ENCODE measurements around the gene ADAMTSL1. TPM values are rescaled to one million over a fixed set of nuclear protein-coding genes. Genes with fewer than 3 reads are reported as not detected.

Gene ADAMTSL1
- total RNA-seq, 1 experiment from 2014 or later = 0.94 TPM

DNA sequence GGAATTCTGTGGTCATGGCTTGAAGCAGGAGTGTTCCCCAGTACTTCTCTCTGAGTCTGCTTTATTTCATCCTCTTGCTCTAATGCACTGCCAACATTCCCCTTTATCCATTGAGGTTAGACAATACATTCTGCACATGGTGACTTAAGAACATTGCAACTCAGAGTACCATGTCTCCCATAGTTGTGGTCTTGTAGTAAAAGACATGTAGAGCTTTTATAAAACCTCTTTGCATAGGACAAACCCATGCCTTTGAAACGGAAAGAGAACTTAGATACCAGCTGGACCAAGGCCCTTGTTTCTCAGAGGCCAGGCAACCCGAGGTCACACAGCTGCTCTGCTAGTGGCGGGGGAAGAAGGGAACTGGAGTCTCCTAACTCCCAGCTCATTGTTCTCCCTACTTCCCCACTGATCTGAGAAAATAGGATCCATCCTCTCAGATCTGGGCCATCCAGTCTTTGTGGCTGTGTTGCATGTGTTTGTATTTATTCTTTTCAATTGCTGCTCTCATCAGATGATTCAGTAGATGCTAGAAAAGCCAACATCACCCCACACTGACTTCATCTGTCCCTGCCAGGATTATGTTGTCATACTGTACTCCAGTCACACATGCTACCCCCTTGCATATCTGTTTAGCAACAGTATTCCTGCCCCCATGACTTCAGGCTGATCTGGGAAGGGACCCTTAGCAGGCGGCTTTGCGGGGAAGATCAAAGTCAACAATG is 322.2 kb downstream of the ADAMTSL1 start:
- no peak overlapping the region for H3K27ac Mint-ChIP-seq

DNA sequence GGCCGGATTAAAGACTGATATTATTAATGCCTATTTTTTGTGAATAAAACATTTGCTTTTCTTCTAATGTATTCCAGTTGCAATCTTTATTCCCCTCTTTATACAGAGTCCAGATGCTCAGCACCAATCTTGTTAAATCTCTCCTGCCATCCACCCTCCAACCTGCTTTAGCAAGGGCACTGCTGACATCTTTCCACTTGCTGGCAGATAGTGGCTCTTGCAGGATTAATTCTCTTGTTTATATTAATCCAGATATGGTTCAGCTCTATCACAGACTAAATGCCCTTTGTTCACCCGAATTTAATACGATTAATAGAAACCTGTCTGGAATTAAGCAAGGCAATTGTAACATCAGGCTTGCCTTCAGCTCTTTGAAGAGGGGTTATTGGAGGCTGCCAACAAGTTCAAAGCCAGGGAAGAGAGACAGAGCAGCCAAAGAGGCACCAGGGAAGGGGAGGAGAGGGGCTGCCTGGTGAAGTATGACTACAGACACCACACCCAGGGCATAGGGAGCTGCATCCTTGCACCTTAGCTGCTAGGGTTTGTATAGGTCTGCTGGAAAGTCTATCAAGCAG is 322.8 kb downstream of the ADAMTSL1 start:
- H3K4me1 Mint-ChIP-seq = peaks cover 10% of the 10 kb centered on the region
- H3K27me3 Mint-ChIP-seq (ENCODE audit: low read depth) = no peaks in the 10 kb centered on the region
- H3K27ac Mint-ChIP-seq = no peak overlapping the region
- peaks cover 6% of the 10 kb centered on the region for H3K9me3 Mint-ChIP-seq
- TF ChIP-seq GTF2I (CRISPR knock-in tag; conservative IDR thresholded peaks at IDR 0.05) = no peak
- TF ChIP-seq CREM (CRISPR knock-in tag; IDR thresholded peaks at IDR 0.05) = no peak
- TF ChIP-seq, protein P1, sequence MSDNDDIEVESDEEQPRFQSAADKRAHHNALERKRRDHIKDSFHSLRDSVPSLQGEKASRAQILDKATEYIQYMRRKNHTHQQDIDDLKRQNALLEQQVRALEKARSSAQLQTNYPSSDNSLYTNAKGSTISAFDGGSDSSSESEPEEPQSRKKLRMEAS (CRISPR knock-in tag; IDR thresholded peaks at IDR 0.05) = no peak
- no peak for DNase-seq (ENCODE audit: low spot score)
- ChIA-PET POLR2A (no interaction called here), CTCF (no interaction called here)
- no peak overlapping the region for H3K4me3 Mint-ChIP-seq
- ATAC-seq = no peak
- H3K36me3 Mint-ChIP-seq = no peaks in the 10 kb centered on the region

More for the DNA sequence above, 322.2 kb downstream of the ADAMTSL1 start:
- no peaks in the 10 kb centered on the region for H3K27me3 Mint-ChIP-seq (ENCODE audit: low read depth)
- ATAC-seq = no peak
- no peaks in the 10 kb centered on the region for H3K9me3 Mint-ChIP-seq
- no peak for DNase-seq (ENCODE audit: low spot score)
- CTCF ChIA-PET = interaction anchor here (0.5 kb wide), 1 partner anchor 541 kb away, joined by 3 read pairs; no protein-coding TSS in a partner anchor
- H3K4me3 Mint-ChIP-seq = no peak overlapping the region
- TF ChIP-seq GTF2I (CRISPR knock-in tag; conservative IDR thresholded peaks at IDR 0.05) = no peak
- TF ChIP-seq ZNF396 (CRISPR knock-in tag; IDR thresholded peaks at IDR 0.05; ENCODE audit: borderline replicate concordance) = no peak
- TF ChIP-seq GABPB1 (CRISPR knock-in tag; IDR thresholded peaks at IDR 0.05) = no peak
- TF ChIP-seq NFYB (CRISPR knock-in tag; conservative IDR thresholded peaks at IDR 0.05; ENCODE audit: low read depth) = no peak
- no peak for TF ChIP-seq TEAD1 (CRISPR knock-in tag; IDR thresholded peaks at IDR 0.05)
- no peak for TF ChIP-seq HMGA2 (CRISPR knock-in tag; IDR thresholded peaks at IDR 0.05)
- TF ChIP-seq ZNF263 (CRISPR knock-in tag; IDR thresholded peaks at IDR 0.05; ENCODE audit: low read depth) = no peak
- no peak for TF ChIP-seq AR (CRISPR knock-in tag; IDR thresholded peaks at IDR 0.05)
- no peak for TF ChIP-seq FOXJ3 (CRISPR knock-in tag; IDR thresholded peaks at IDR 0.05; ENCODE audit: borderline replicate concordance)
- peaks cover 10% of the 10 kb centered on the region for H3K4me1 Mint-ChIP-seq
- H3K36me3 Mint-ChIP-seq = no peaks in the 10 kb centered on the region
- POLR2A ChIA-PET = no interaction called here

DNA sequence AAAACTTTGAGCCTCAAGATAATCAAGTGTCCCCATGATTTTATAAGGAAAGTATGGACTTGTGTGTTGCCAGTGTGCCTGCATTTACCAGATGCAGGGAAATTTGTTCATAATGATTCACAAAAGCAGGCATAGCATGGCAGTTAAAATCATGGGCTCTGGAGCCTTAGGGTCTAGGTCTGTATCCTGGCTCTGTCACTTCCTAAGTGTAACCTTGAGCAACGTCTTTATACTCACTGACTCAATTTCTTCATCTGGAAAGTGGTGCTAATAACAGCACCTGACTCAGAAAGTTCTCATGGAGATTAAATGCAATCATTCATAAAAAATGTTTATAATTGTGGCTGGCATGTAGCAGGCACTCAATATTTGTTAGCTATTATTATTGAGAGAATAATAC is 324.2 kb downstream of the ADAMTSL1 start:
- peaks cover 6% of the 10 kb centered on the region for H3K9me3 Mint-ChIP-seq
- no peak for ATAC-seq
- no peaks in the 10 kb centered on the region for H3K36me3 Mint-ChIP-seq
- H3K4me3 Mint-ChIP-seq = no peak overlapping the region
- ChIA-PET CTCF (no interaction called here), POLR2A (no interaction called here)
- no peak for TF ChIP-seq ZNF263 (CRISPR knock-in tag; IDR thresholded peaks at IDR 0.05; ENCODE audit: low read depth)
- TF ChIP-seq ZNF219 (CRISPR knock-in tag; IDR thresholded peaks at IDR 0.05; ENCODE audit: borderline replicate concordance) = no peak
- no peak for TF ChIP-seq ZNF416 (CRISPR knock-in tag; IDR thresholded peaks at IDR 0.05)
- TF ChIP-seq SP1 (CRISPR knock-in tag; conservative IDR thresholded peaks at IDR 0.05) = no peak
- no peak for TF ChIP-seq TCF7 (CRISPR knock-in tag; IDR thresholded peaks at IDR 0.05; ENCODE audit: low read depth)
- TF ChIP-seq HMGA2 (CRISPR knock-in tag; IDR thresholded peaks at IDR 0.05) = no peak
- no peak for TF ChIP-seq ELF4 (CRISPR knock-in tag; IDR thresholded peaks at IDR 0.05; ENCODE audit: low read depth)
- TF ChIP-seq, protein P2, sequence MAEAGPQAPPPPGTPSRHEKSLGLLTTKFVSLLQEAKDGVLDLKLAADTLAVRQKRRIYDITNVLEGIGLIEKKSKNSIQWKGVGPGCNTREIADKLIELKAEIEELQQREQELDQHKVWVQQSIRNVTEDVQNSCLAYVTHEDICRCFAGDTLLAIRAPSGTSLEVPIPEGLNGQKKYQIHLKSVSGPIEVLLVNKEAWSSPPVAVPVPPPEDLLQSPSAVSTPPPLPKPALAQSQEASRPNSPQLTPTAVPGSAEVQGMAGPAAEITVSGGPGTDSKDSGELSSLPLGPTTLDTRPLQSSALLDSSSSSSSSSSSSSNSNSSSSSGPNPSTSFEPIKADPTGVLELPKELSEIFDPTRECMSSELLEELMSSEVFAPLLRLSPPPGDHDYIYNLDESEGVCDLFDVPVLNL (CRISPR knock-in tag; IDR thresholded peaks at IDR 0.05; ENCODE audit: borderline replicate concordance, low read depth) = no peak
- no peak for TF ChIP-seq CREM (CRISPR knock-in tag; IDR thresholded peaks at IDR 0.05)
- peaks cover 10% of the 10 kb centered on the region for H3K4me1 Mint-ChIP-seq
- H3K27me3 Mint-ChIP-seq (ENCODE audit: low read depth) = no peaks in the 10 kb centered on the region
- no peak overlapping the region for H3K27ac Mint-ChIP-seq
- DNase-seq (ENCODE audit: low spot score) = no peak
